NCI-H1105 (cell line): ENCODE data around the gene NACC1.

Experiments used
- DNase-seq: peaks from one replicate; lab custom pipeline; 2025; lab: John Stamatoyannopoulos, UW

NACC1 gene

GRCh38 chr19:13100031-13100588, 18.0 kb upstream of the NACC1 start:
- DNase-seq = no peak

GRCh38 chr19:13100841-13101589, 17.0 kb upstream of the NACC1 start:
- no peak for DNase-seq

GRCh38 chr19:13101590-13102415, 16.3 kb upstream of the NACC1 start:
- no peak for DNase-seq

- no peak for DNase-seq
These were observed 15.7 kb upstream of the NACC1 start for GRCh38 chr19:13102416-13102665.

GRCh38 chr19:13102666-13103580, 15.1 kb upstream of the NACC1 start, which contains the start of gene LYL1:
Gene LYL1, minus strand, starts transcription at chr19:13102858. Its CDS starts 1,687 bp downstream, at chr19:13101171.
- DNase-seq = no peak

GRCh38 chr19:13103581-13104359, 14.3 kb upstream of the NACC1 start:
- no peak for DNase-seq

- DNase-seq = no peak
These were observed 13.7 kb upstream of the NACC1 start for GRCh38 chr19:13104360-13104847.

GRCh38 chr19:13104848-13105711, 13.0 kb upstream of the NACC1 start:
- DNase-seq = no peak

- no peak for DNase-seq
These were observed 8.5 kb upstream of the NACC1 start for GRCh38 chr19:13109361-13110098.

GRCh38 chr19:13110099-13110610, 7.9 kb upstream of the NACC1 start:
- DNase-seq = no peak

GRCh38 chr19:13112555-13112954, 5.5 kb upstream of the NACC1 start:
- no peak for DNase-seq

GRCh38 chr19:13115936-13116281, 2.2 kb upstream of the NACC1 start:
- DNase-seq = no peak

GRCh38 chr19:13116282-13117175, 1.5 kb upstream of the NACC1 start, which contains the start of gene TRMT1:
Gene TRMT1, minus strand, starts transcription at chr19:13116740. Its CDS starts 341 bp downstream, at chr19:13116399.
- DNase-seq = peak; percentile 89

- no peak for DNase-seq
These were observed 790 bp upstream of the NACC1 start for GRCh38 chr19:13117176-13117771.

GRCh38 chr19:13118424-13119193, 545 bp downstream of the NACC1 start:
- DNase-seq = peak; percentile 45

GRCh38 chr19:13119627-13120026, 1.6 kb downstream of the NACC1 start:
- DNase-seq = no peak

- no peak for DNase-seq
These were observed 2.0 kb downstream of the NACC1 start for GRCh38 chr19:13120031-13120430.
